Neuronal stem cell (in vitro differentiated cells): ENCODE results near the gene VDR.
A peak's percentile ranks its signal among the peaks of the same experiment; 100 is the strongest.

Experiments used
- DNase-seq: peaks from one replicate; pipeline ENCODE4 v3.0.0-alpha.2; 2013; ENCODE audit warnings: low spot score
- H2AFZ ChIP-seq: one replicate; pipeline ENCODE4 v1.6.1; 2013; ENCODE audit warnings: mild to moderate bottlenecking, low read length, inconsistent platforms
- H2AK5ac ChIP-seq: 2 replicates; pipeline ENCODE4 v1.6.1; 2013; ENCODE audit warnings: low read depth, mild to moderate bottlenecking, inconsistent platforms, low read length, moderate library complexity, mixed read lengths
- H2BK120ac ChIP-seq: 2 replicates; pipeline ENCODE4 v1.6.1; 2013; ENCODE audit warnings: low read depth, mild to moderate bottlenecking, inconsistent platforms, low read length, moderate library complexity, mixed read lengths
- H2BK12ac ChIP-seq: one replicate; pipeline ENCODE4 v1.6.1; 2013; ENCODE audit warnings: low read length, inconsistent platforms
- H2BK15ac ChIP-seq: 2 replicates; pipeline ENCODE4 v1.6.1; 2013; ENCODE audit warnings: mild to moderate bottlenecking, low read length, inconsistent platforms, mixed read lengths
- H2BK5ac ChIP-seq: one replicate; pipeline ENCODE4 v1.6.1; 2013; ENCODE audit warnings: inconsistent platforms, mild to moderate bottlenecking, low read length, moderate library complexity
- H3K14ac ChIP-seq: one replicate; pipeline ENCODE4 v1.6.1; 2013; ENCODE audit warnings: low read length, inconsistent platforms
- H3K18ac ChIP-seq: 2 replicates; pipeline ENCODE4 v1.6.1; 2013; ENCODE audit warnings: low read length, inconsistent platforms
- H3K23ac ChIP-seq: 2 replicates; pipeline ENCODE4 v1.6.1; 2013; ENCODE audit warnings: low read depth, mild to moderate bottlenecking, mixed read lengths, low read length, inconsistent platforms; ENCODE audit not compliant: poor library complexity
- H3K27ac ChIP-seq: replicated peaks from 3 replicates; pipeline ENCODE4 v1.5.1; 2013; ENCODE audit warnings: low read length, inconsistent platforms
- H3K27me3 ChIP-seq, 3 experiments: 2 replicates each; pipeline ENCODE4 v1.6.1; 2013; ENCODE audit warnings: low read length in 3 of 3, mild to moderate bottlenecking in 2 of 3, inconsistent platforms in 1 of 3, low read depth in 1 of 3, mixed read lengths in 1 of 3, moderate library complexity in 1 of 3; ENCODE audit not compliant: control insufficient read depth in 3 of 3, insufficient read depth in 3 of 3
- H3K36me3 ChIP-seq, 2 donors: replicated peaks in 1 of 2; 2 replicates each; pipeline ENCODE4 v1.6.1; 2013; ENCODE audit warnings: low read length in 2 of 2; ENCODE audit not compliant: control insufficient read depth in 2 of 2, insufficient read depth in 2 of 2
- H3K4ac ChIP-seq: 2 replicates; pipeline ENCODE4 v1.6.1; 2013; ENCODE audit warnings: inconsistent platforms, mild to moderate bottlenecking, low read length, moderate library complexity
- H3K4me1 ChIP-seq, 2 donors: 1 replicate in 1 of 2; 2 replicates in 1 of 2; pipeline ENCODE4 v1.6.1; 2013; ENCODE audit warnings: low read length in 2 of 2, low read depth in 1 of 2; ENCODE audit not compliant: control insufficient read depth in 2 of 2, insufficient read depth in 1 of 2
- H3K4me2 ChIP-seq: one replicate; pipeline ENCODE4 v1.6.1; 2013; ENCODE audit warnings: mild to moderate bottlenecking, low read length, inconsistent platforms; ENCODE audit not compliant: insufficient read depth, poor library complexity, severe bottlenecking
- H3K4me3 ChIP-seq, 2 donors: 2 replicates each; pipeline ENCODE4 v1.5.1; 2013; ENCODE audit warnings: low read length in 2 of 2, mild to moderate bottlenecking in 2 of 2, inconsistent platforms in 1 of 2, moderate library complexity in 1 of 2
- H3K79me1 ChIP-seq: one replicate; pipeline ENCODE4 v1.6.1; 2013; ENCODE audit warnings: low read depth, mild to moderate bottlenecking, inconsistent platforms, low read length, moderate library complexity
- H3K9ac ChIP-seq: one replicate; pipeline ENCODE4 v1.6.1; 2013; ENCODE audit warnings: mild to moderate bottlenecking, low read depth, low read length, inconsistent platforms; ENCODE audit not compliant: poor library complexity
- H3K9me3 ChIP-seq, 2 donors: replicated peaks in 1 of 2; 2 replicates each; pipeline versions ENCODE3 to v1.6.1; 2013; ENCODE audit warnings: low read length in 2 of 2, mild to moderate bottlenecking in 2 of 2, inconsistent platforms in 1 of 2, low read depth in 1 of 2, mixed read lengths in 1 of 2, moderate library complexity in 1 of 2; ENCODE audit not compliant: control insufficient read depth in 2 of 2, insufficient read depth in 1 of 2
- H4K8ac ChIP-seq: one replicate; pipeline ENCODE4 v1.6.1; 2013; ENCODE audit warnings: low read depth, mild to moderate bottlenecking, inconsistent platforms, low read length, moderate library complexity
- H4K91ac ChIP-seq: one replicate; pipeline ENCODE4 v1.6.1; 2013; ENCODE audit warnings: low read length, low read depth, mild to moderate bottlenecking, inconsistent platforms; ENCODE audit not compliant: poor library complexity
- WGBS, 2 donors: extraction: QIAGEN DNeasy Blood & Tissue Kit; methylation state at CpG; one replicate each; pipeline ENCODE4 v1.1.7; 2013; ENCODE audit warnings: missing lambda C conversion rate in 2 of 2, mixed read lengths in 1 of 2; ENCODE audit not compliant: insufficient read length in 2 of 2, insufficient replicate concordance in 1 of 2; ENCODE audit errors: extremely low coverage in 2 of 2; 5-methylcytosine and 5-hydroxymethylcytosine counted together

The VDR gene

DNA sequence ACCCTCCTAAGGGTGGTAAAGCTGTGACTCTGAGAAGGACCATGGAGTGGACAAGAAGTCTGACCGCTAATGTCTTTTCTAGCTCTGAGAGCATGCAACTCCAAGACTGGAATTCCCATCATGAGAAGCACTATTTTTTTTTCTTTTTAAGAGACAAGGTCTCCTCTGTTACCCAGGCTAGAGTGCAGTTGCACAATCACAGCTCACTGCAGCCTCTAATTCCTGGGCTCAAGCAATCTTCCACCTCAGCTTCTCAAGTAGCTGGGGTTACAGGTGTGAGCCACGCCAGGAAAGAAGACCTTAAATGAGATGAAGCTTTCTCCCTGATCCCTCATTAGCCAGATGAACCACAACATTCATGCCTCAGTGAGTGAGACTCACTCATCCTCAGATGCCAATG, 19.2 kb downstream of the VDR start:
- Histone ChIP-seq H3K36me3 (no peaks in the 10 kb centered on the region), H3K4me3 (no peak overlapping the region), H2AFZ (no peak overlapping the region), H2AK5ac (no peak overlapping the region), H3K9me3 (no peaks in the 10 kb centered on the region), H3K18ac (no peak overlapping the region), H3K4me1 (peaks cover 0 to 4% of the 10 kb centered on the region in 2 donors), H3K23ac (no peak overlapping the region), H4K8ac (no peak overlapping the region), H3K4me2 (no peak overlapping the region), H2BK5ac (no peak overlapping the region), H2BK120ac (no peak overlapping the region), H3K14ac (no peak overlapping the region), H3K27me3 (peaks cover 0 to 11% (median 0%) of the 10 kb centered on the region in 3 experiments), H3K27ac (no peak overlapping the region), H3K9ac (no peak overlapping the region), H4K91ac (no peak overlapping the region), H3K4ac (no peak overlapping the region), H2BK12ac (no peak overlapping the region), H3K79me1 (no peaks in the 10 kb centered on the region), H2BK15ac (no peak overlapping the region)
- WGBS, 2 donors, result no CpG with 5 or more reads among the region's 2 CpGs
- DNase-seq, result no peak

- WGBS, 2 donors, result no CpG with 5 or more reads among the region's 10 CpGs
- Histone ChIP-seq H3K4me2 (no peak overlapping the region), H3K27ac (no peak overlapping the region), H2BK5ac (no peak overlapping the region), H3K14ac (no peak overlapping the region), H3K4me1 (peaks cover 0 to 4% of the 10 kb centered on the region in 2 donors), H4K8ac (no peak overlapping the region), H2BK120ac (no peak overlapping the region), H3K4ac (no peak overlapping the region), H3K4me3 (no peak overlapping the region), H3K18ac (no peak overlapping the region), H3K23ac (no peak overlapping the region), H2AK5ac (no peak overlapping the region), H2BK15ac (no peak overlapping the region), H2AFZ (no peak overlapping the region), H2BK12ac (no peak overlapping the region), H3K27me3 (peaks cover 0 to 10% (median 0%) of the 10 kb centered on the region in 3 experiments), H3K9me3 (no peaks in the 10 kb centered on the region), H3K36me3 (no peaks in the 10 kb centered on the region), H3K79me1 (no peaks in the 10 kb centered on the region), H3K9ac (no peak overlapping the region), H4K91ac (no peak overlapping the region)
- no peak for DNase-seq
Observed at GRCh38 chr12:47885012-47885501, 19.7 kb downstream of the VDR start.

DNA sequence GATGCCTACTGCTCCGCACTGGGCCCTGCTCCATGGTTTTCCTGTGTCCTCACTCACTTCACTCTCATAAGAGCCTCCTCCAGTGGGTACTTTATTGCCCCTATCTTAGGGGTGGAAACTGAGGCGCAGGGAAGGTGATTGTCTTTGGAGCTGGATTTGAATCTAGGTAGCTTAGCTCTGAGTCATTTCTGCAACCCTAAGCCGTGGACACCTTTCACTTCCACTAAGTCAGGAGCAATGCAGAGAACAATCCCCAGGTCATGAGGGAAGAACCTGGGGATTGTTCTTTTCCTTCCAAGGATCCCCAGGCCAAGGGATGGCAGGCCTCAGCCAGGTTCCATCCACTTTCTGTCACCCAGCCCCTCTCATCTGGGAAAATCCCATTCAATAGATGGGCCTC, 20.3 kb downstream of the VDR start:
- no peaks in the 10 kb centered on the region for H3K9me3 ChIP-seq
- H3K9ac ChIP-seq, result no peak overlapping the region
- no peak overlapping the region for H2AFZ ChIP-seq
- H2AK5ac ChIP-seq, result no peak overlapping the region
- H4K8ac ChIP-seq, result no peak overlapping the region
- no peak overlapping the region for H2BK12ac ChIP-seq
- H3K79me1 ChIP-seq, result no peaks in the 10 kb centered on the region
- no peaks in the 10 kb centered on the region for H3K36me3 ChIP-seq
- DNase-seq, result no peak
- WGBS, 2 donors, result no CpG with 5 or more reads among the region's 3 CpGs
- H4K91ac ChIP-seq, result no peak overlapping the region
- H3K4me1 ChIP-seq, result peaks cover 0 to 4% of the 10 kb centered on the region in 2 donors
- H2BK5ac ChIP-seq, result no peak overlapping the region
- peaks cover 0 to 10% (median 0%) of the 10 kb centered on the region in 3 experiments for H3K27me3 ChIP-seq
- H2BK120ac ChIP-seq, result no peak overlapping the region
- H3K18ac ChIP-seq, result no peak overlapping the region
- no peak overlapping the region for H3K4me2 ChIP-seq
- H3K14ac ChIP-seq, result no peak overlapping the region
- no peak overlapping the region for H3K27ac ChIP-seq
- H2BK15ac ChIP-seq, result no peak overlapping the region
- H3K4me3 ChIP-seq, result no peak overlapping the region
- H3K4ac ChIP-seq, result no peak overlapping the region
- H3K23ac ChIP-seq, result no peak overlapping the region

GRCh38 chr12:47883663-47884195, 21.1 kb downstream of the VDR start:
- no peak overlapping the region for H3K4ac ChIP-seq
- H3K27ac ChIP-seq, result no peak overlapping the region
- H3K9ac ChIP-seq, result no peak overlapping the region
- no peaks in the 10 kb centered on the region for H3K36me3 ChIP-seq
- no peak overlapping the region for H2AFZ ChIP-seq
- no peak overlapping the region for H3K23ac ChIP-seq
- DNase-seq, result no peak
- H3K27me3 ChIP-seq, result peaks cover 0 to 11% (median 0%) of the 10 kb centered on the region in 3 experiments
- H3K4me3 ChIP-seq, result no peak overlapping the region
- H2BK12ac ChIP-seq, result no peak overlapping the region
- no peaks in the 10 kb centered on the region for H3K4me1 ChIP-seq
- H2AK5ac ChIP-seq, result no peak overlapping the region
- H2BK120ac ChIP-seq, result no peak overlapping the region
- no peaks in the 10 kb centered on the region for H3K9me3 ChIP-seq
- H3K14ac ChIP-seq, result no peak overlapping the region
- no peak overlapping the region for H3K4me2 ChIP-seq
- H4K8ac ChIP-seq, result peak overlapping the region; percentile 30
- whole genome bisulfite sequencing, 2 donors, result no CpG with 5 or more reads among the region's 5 CpGs
- H3K79me1 ChIP-seq, result no peaks in the 10 kb centered on the region
- no peak overlapping the region for H3K18ac ChIP-seq
- H2BK15ac ChIP-seq, result no peak overlapping the region
- H2BK5ac ChIP-seq, result no peak overlapping the region
- no peak overlapping the region for H4K91ac ChIP-seq
